ENCODE data around the gene KRTAP12-2.
"Not testable (repeated sequence)": the region's sequence is repeated elsewhere in the genome, so short reads cannot be mapped to it uniquely, and the experiment has no call there.

The KRTAP12-2 gene

DNA sequence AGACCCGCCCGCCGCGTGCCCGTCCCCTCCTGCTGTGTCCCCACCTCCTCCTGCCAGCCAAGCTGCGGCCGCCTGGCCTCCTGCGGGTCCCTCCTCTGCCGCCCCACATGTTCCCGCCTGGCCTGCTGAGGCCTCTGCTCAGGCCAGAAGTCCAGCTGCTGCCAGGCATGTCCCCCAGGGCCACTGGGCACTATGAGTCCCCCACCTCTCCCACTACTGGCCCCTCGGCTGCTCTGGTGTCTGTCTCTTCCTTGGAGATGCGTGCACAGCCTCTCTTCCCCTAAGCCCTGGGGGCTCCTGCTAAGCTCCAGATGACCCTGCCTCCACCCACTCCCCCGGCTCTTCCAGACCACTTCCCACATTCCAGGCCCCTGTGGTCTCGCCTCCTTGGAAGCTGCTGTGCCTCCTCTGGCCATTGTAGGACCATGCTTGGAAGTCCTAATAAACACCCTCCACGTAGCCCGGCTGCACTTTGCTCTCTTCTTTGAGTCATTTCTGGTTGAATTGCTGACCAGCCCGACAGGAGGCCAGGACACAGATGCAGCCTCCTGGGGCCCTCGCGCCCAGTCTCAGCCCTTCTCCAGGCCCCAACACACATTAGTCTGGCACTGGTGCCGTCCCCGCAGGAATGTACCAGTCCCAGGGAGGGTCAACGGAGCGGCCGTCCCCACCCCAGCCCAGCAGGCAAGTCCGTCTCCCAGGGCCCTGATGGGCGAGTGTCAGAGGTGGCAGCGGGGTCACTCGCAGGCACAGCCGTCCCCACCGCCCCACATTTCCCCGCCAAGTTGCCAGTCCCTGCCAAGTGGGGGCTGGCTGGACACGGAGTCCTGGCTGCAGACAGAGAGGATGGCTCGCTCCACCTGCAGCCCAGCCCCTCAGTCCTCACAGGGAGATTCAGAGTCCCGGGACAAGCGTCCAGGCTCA, 31.3 kb upstream of the KRTAP12-2 start:
- no peak overlapping the region for H3K4me2 ChIP-seq (ENCODE audit: low read depth, low read length, poor library complexity, severe bottlenecking)

DNA sequence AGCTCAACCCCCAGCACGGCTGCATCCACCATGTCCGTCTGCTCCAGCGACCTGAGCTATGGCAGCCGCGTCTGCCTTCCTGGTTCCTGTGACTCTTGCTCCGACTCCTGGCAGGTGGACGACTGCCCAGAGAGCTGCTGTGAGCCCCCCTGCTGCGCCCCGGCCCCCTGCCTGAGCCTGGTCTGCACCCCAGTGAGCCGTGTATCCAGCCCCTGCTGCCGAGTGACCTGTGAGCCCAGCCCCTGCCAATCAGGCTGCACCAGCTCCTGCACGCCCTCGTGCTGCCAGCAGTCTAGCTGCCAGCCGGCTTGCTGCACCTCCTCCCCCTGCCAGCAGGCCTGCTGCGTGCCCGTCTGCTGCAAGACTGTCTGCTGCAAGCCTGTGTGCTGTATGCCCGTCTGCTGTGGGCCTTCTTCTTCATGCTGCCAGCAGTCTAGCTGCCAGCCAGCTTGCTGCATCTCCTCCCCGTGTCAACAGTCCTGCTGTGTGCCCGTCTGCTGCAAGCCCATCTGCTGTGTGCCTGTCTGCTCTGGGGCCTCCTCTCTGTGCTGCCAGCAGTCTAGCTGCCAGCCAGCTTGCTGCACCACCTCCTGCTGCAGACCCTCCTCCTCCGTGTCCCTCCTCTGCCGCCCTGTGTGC, 30.6 kb upstream of the KRTAP12-2 start, which contains the start of gene KRTAP10-12:
KRTAP10-12 (plus strand) TSS at position 1 of the 639 bp plus-strand sequence; CDS start at position 31, 30 bp downstream.
- not testable (repeated sequence) for H3K4me3 ChIP-seq (ENCODE audit: low read length, poor library complexity, severe bottlenecking); H4K20me1 ChIP-seq (ENCODE audit: insufficient read depth, low read length, poor library complexity, severe bottlenecking); H3K9ac ChIP-seq (ENCODE audit: low read depth, low read length, poor library complexity, severe bottlenecking); H3K4me2 ChIP-seq (ENCODE audit: low read depth, low read length, poor library complexity, severe bottlenecking); H2AFZ ChIP-seq (ENCODE audit: low read length); H3K27me3 ChIP-seq (ENCODE audit: insufficient read depth, low read length, poor library complexity, severe bottlenecking); H3K36me3 ChIP-seq (ENCODE audit: insufficient read depth, low read length); H3K4me1 ChIP-seq (ENCODE audit: insufficient read depth, low read length, poor library complexity, severe bottlenecking); H3K9me2 ChIP-seq (replicated peaks; ENCODE audit: low read depth, low read length); H3K9me3 ChIP-seq (ENCODE audit: insufficient read depth, low read depth, low read length); H3K79me2 ChIP-seq (ENCODE audit: insufficient read depth, low read length); H3F3A ChIP-seq (ENCODE audit: low read depth)

More for the DNA sequence above, 31.3 kb upstream of the KRTAP12-2 start:
- Histone ChIP-seq H3K27me3 (ENCODE audit: insufficient read depth, low read length, poor library complexity, severe bottlenecking) (no peaks in the 10 kb centered on the region), H3K4me3 (ENCODE audit: low read length, poor library complexity, severe bottlenecking) (no peak overlapping the region), H4K20me1 (ENCODE audit: insufficient read depth, low read length, poor library complexity, severe bottlenecking) (no peaks in the 10 kb centered on the region), H3K9ac (ENCODE audit: low read depth, low read length, poor library complexity, severe bottlenecking) (no peak overlapping the region), H2AFZ (ENCODE audit: low read length) (no peak overlapping the region), H3K9me2 (replicated peaks; ENCODE audit: low read depth, low read length) (no peaks in the 10 kb centered on the region), H3F3A (ENCODE audit: low read depth) (no peaks in the 10 kb centered on the region), H3K79me2 (ENCODE audit: insufficient read depth, low read length) (no peaks in the 10 kb centered on the region), H3K36me3 (ENCODE audit: insufficient read depth, low read length) (no peaks in the 10 kb centered on the region), H3K9me3 (ENCODE audit: insufficient read depth, low read depth, low read length) (no peaks in the 10 kb centered on the region), H3K4me1 (ENCODE audit: insufficient read depth, low read length, poor library complexity, severe bottlenecking) (no peaks in the 10 kb centered on the region)
- TF ChIP-seq EZH2phosphoT487 (IDR thresholded peaks at IDR 0.05; ENCODE audit: borderline replicate concordance): no peak
- TF ChIP-seq, protein P1, sequence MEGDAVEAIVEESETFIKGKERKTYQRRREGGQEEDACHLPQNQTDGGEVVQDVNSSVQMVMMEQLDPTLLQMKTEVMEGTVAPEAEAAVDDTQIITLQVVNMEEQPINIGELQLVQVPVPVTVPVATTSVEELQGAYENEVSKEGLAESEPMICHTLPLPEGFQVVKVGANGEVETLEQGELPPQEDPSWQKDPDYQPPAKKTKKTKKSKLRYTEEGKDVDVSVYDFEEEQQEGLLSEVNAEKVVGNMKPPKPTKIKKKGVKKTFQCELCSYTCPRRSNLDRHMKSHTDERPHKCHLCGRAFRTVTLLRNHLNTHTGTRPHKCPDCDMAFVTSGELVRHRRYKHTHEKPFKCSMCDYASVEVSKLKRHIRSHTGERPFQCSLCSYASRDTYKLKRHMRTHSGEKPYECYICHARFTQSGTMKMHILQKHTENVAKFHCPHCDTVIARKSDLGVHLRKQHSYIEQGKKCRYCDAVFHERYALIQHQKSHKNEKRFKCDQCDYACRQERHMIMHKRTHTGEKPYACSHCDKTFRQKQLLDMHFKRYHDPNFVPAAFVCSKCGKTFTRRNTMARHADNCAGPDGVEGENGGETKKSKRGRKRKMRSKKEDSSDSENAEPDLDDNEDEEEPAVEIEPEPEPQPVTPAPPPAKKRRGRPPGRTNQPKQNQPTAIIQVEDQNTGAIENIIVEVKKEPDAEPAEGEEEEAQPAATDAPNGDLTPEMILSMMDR (conservative IDR thresholded peaks at IDR 0.05; ENCODE audit: low read length): no peak

DNA sequence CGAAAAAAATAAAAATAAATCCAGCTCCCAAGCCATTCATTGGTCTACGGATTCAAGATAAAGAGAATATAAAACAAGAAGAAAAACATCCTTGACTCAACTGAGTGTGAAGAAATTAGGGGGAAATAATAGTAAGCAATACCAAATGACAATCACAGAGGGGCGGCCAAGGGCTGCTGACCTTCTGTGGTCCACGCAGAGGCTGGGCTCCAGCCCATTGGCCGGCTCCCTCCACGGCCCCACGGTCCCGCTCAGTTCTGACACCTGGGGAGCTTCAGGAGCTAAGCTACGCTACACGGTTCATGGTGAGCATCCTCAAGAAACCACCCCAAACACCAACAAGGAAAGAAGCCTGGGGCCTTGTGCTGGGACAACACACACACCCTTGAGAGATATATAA, 29.8 kb upstream of the KRTAP12-2 start:
- Histone ChIP-seq H3K4me1 (ENCODE audit: insufficient read depth, low read length, poor library complexity, severe bottlenecking) (no peaks in the 10 kb centered on the region), H3K4me3 (ENCODE audit: low read length, poor library complexity, severe bottlenecking) (no peak overlapping the region), H4K20me1 (ENCODE audit: insufficient read depth, low read length, poor library complexity, severe bottlenecking) (no peaks in the 10 kb centered on the region), H3K4me2 (ENCODE audit: low read depth, low read length, poor library complexity, severe bottlenecking) (no peak overlapping the region), H3K9me2 (replicated peaks; ENCODE audit: low read depth, low read length) (no peaks in the 10 kb centered on the region), H3F3A (ENCODE audit: low read depth) (no peaks in the 10 kb centered on the region), H3K27me3 (ENCODE audit: insufficient read depth, low read length, poor library complexity, severe bottlenecking) (no peaks in the 10 kb centered on the region), H3K36me3 (ENCODE audit: insufficient read depth, low read length) (no peaks in the 10 kb centered on the region), H2AFZ (ENCODE audit: low read length) (no peak overlapping the region), H3K79me2 (ENCODE audit: insufficient read depth, low read length) (no peaks in the 10 kb centered on the region), H3K9me3 (ENCODE audit: insufficient read depth, low read depth, low read length) (peaks cover 4% of the 10 kb centered on the region; the same call in 1 of the 2 replicates), H3K9ac (ENCODE audit: low read depth, low read length, poor library complexity, severe bottlenecking) (no peak overlapping the region)
- TF ChIP-seq, protein P1 (conservative IDR thresholded peaks at IDR 0.05; ENCODE audit: low read length): no peak
- no peak for TF ChIP-seq EZH2phosphoT487 (IDR thresholded peaks at IDR 0.05; ENCODE audit: borderline replicate concordance)

Measured in Loucy (cell line).